Endothelial cell of umbilical vein (primary cell): ENCODE data around the gene RLN1.

ENCODE experiments used
- EZH2 ChIP-seq: IDR thresholded peaks from 2 replicates; pipeline ENCODE4 v1.6.1; 2012; ENCODE audit warnings: borderline replicate concordance, low read depth, mild to moderate bottlenecking, moderate library complexity, low read length, inconsistent platforms; ENCODE audit not compliant: severe bottlenecking
- FOS ChIP-seq: IDR thresholded peaks from 2 replicates; pipeline ENCODE4 v1.6.1; 2011; ENCODE audit warnings: mild to moderate bottlenecking, low read length, moderate library complexity, borderline replicate concordance; ENCODE audit not compliant: insufficient read depth
- JUN ChIP-seq: IDR thresholded peaks from 2 replicates; pipeline ENCODE4 v1.6.1; 2011; ENCODE audit warnings: borderline replicate concordance, low read depth; ENCODE audit not compliant: insufficient read length, insufficient read depth
- MYC ChIP-seq: IDR thresholded peaks from one replicate; pipeline ENCODE4 v1.6.1; 2011; ENCODE audit warnings: mild to moderate bottlenecking, low read depth, low read length
- POLR2A ChIP-seq: IDR thresholded peaks from 2 replicates; pipeline ENCODE4 v1.6.1; 2012; ENCODE audit warnings: low read depth, mild to moderate bottlenecking, control low read depth, low read length
- POLR2AphosphoS5 ChIP-seq: IDR thresholded peaks from 2 replicates; pipeline ENCODE4 v1.6.1; 2012; ENCODE audit warnings: low read depth, mild to moderate bottlenecking, control low read depth, low read length, moderate library complexity; ENCODE audit not compliant: insufficient read depth
- TF ChIP-seq, protein P1 (sequence below), 2 donors: IDR thresholded peaks; 1 replicate in 1 of 2; 2 replicates in 1 of 2; pipeline ENCODE4 v1.5.1; 2011; ENCODE audit warnings: low read length in 2 of 2, mild to moderate bottlenecking in 2 of 2, moderate library complexity in 2 of 2, control low read depth in 1 of 2, inconsistent platforms in 1 of 2, low read depth in 1 of 2; ENCODE audit not compliant: insufficient read depth in 1 of 2; ENCODE audit errors: extremely low read depth in 1 of 2
- TF ChIP-seq, protein P2 (sequence below): IDR thresholded peaks from 2 replicates; pipeline ENCODE4 v1.6.1; 2011; ENCODE audit not compliant: insufficient read depth, insufficient read length

DNA sequence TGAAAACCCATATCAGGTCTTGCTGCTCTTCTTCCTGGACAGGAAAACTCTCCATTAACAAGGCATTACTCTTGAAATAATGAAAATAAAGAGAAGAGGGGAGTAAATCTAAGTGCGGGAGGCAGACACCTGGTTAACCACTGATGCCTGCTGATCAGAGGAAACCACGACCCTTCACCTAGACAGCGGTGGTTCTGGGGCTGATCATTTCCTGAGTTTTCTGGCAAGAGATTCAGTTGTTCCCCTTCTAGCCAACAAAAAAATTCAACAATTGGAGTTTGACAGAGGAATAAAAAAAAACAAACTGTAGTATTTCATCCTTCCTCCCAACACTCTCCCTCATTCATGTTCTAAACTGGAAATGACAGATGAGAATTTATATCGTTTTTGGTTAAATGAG is 38.1 kb downstream of the RLN1 start:
- TF ChIP-seq POLR2AphosphoS5, result no peak
- TF ChIP-seq, protein P1, sequence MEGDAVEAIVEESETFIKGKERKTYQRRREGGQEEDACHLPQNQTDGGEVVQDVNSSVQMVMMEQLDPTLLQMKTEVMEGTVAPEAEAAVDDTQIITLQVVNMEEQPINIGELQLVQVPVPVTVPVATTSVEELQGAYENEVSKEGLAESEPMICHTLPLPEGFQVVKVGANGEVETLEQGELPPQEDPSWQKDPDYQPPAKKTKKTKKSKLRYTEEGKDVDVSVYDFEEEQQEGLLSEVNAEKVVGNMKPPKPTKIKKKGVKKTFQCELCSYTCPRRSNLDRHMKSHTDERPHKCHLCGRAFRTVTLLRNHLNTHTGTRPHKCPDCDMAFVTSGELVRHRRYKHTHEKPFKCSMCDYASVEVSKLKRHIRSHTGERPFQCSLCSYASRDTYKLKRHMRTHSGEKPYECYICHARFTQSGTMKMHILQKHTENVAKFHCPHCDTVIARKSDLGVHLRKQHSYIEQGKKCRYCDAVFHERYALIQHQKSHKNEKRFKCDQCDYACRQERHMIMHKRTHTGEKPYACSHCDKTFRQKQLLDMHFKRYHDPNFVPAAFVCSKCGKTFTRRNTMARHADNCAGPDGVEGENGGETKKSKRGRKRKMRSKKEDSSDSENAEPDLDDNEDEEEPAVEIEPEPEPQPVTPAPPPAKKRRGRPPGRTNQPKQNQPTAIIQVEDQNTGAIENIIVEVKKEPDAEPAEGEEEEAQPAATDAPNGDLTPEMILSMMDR (IDR thresholded peaks at IDR 0.05; ENCODE audit: extremely low read depth in 1 of 2, insufficient read depth in 1 of 2, low read depth in 1 of 2, low read length in 2 of 2), result no peak
- TF ChIP-seq JUN, result no peak
- no peak for TF ChIP-seq POLR2A
- TF ChIP-seq, protein P2, sequence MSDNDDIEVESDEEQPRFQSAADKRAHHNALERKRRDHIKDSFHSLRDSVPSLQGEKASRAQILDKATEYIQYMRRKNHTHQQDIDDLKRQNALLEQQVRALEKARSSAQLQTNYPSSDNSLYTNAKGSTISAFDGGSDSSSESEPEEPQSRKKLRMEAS, result no peak
- no peak for TF ChIP-seq EZH2
- no peak for TF ChIP-seq FOS
- TF ChIP-seq MYC, result no peak
